HG03354 (cell line): ENCODE data around the gene RHOBTB3.

ENCODE experiments used
- ATAC-seq: cut with Tn5 transposase; IDR thresholded peaks from one replicate; pipeline ENCODE4 v1.9.1; 2021; ENCODE audit warnings: mild to moderate bottlenecking; ENCODE audit not compliant: unreplicated experiment, poor library complexity, severe bottlenecking

RHOBTB3 gene

DNA sequence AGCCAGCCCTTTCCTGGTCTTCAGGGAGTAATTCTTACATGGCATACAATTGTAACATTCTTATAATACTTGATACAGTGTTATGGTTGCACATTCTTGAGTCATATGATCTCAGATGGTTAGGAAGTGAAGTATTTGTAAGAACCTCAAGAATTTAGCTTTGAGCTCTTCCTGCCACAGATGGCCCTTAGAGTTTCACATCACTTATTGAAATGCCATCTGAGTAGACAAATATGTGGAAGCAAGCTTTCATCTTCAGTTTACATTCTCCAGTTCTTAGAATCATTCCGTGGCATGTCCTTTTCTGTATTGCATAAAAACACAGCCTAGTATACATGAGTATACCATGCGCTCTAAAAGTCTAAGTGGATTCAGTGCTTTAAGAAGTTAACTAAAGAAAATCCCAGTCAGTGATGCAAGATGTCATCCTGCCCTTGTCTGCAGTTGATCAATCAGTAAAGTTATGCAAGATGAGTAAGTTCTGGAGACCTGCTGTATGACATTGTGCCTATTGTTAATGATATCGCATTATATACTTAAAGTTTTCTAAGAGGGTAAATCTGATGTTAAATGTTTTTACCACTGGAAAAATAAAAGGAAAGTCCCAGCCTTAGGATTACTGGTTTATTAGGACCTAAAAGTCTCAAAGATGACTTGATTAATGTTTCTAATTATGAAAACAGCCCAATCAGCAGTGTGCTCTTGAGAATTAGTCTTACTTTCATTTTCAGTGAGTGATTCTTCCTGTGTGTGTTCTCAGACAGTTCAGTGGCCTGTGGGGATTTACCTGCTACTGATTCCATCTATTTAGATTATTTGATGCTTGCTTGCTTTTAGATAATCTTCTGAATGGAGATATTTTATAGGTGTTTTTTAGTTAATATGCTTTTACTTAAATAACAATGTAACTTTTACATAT lies 29.4 kb downstream of the RHOBTB3 start:
- ATAC-seq = peak; percentile 93

DNA sequence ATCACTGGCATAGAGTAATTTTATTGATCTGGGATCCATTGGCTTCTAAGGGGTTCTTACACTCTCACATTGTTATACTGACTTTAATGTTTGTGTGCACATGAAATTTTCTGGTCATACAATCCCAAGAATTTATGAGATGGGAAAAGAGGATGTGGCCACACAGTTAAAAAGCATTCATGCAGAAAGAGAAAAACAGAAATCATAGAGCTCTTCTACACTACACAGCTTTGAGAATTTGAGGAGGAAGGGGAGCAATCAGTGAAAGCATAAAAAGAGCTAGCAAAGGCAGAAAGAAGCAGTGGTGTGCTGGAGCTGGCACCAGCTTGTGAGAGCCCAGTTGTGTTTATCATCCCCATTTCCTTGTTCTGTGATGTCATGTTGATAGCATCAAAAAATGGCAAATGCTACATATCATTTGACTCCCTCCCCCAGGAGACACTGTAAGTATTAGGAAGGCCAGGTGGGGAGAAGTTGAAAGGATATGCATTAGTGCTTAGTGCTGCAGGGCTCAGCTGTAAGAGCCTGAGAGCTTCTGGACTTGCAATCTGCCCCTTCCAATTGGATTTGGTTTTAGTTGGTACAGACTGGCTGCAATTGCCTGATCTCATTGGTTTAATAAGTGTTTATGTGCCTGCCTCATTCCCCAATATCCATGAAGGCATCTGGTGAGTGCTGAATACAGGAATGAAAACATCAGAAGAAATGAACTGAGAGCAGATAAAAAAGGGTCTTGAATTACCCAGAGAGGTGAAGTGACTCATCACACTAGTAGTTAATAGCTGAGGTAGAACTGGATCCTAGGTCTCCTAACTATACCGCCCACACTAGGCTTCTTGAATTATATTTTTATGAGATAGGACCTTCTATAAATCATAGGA lies 30.9 kb downstream of the RHOBTB3 start:
- ATAC-seq = no peak

- no peak for ATAC-seq
These were observed 31.5 kb downstream of the RHOBTB3 start for GRCh38 chr5:95762652-95763041.

GRCh38 chr5:95763941-95764340 lies 32.8 kb downstream of the RHOBTB3 start:
- ATAC-seq = no peak

DNA sequence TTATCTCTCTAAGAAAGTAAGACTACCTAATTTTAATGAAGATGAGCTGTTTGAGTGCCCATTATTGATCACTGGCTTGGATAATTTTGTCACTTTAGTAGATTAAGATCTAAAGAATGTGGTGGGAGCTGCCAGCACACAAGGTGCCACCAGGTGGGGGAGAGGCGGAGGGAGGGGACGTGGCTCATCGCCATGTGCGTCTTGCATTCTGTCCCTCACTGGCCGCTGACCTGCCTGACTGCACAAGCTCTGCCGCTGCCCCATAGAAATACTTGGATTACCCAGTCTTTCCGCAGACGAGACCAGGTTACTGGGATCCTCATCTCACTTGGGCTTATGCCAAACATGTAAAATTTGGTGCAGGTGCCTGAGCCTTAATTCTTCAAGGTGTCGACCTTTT lies 37.6 kb downstream of the RHOBTB3 start:
- no peak for ATAC-seq

- no peak for ATAC-seq
These were observed 39.9 kb downstream of the RHOBTB3 start for GRCh38 chr5:95770830-95771708.

GRCh38 chr5:95771892-95772291 lies 40.8 kb downstream of the RHOBTB3 start:
- ATAC-seq = no peak

- no peak for ATAC-seq
These were observed 42.4 kb downstream of the RHOBTB3 start for GRCh38 chr5:95773335-95774059.

- ATAC-seq = no peak
These were observed 46.3 kb downstream of the RHOBTB3 start for GRCh38 chr5:95777441-95777840.

- no peak for ATAC-seq
These were observed 47.7 kb downstream of the RHOBTB3 start for GRCh38 chr5:95778713-95779436.

GRCh38 chr5:95779611-95780010 lies 48.5 kb downstream of the RHOBTB3 start:
- no peak for ATAC-seq

- peak; percentile 9 for ATAC-seq
These were observed 49.5 kb downstream of the RHOBTB3 start for GRCh38 chr5:95780597-95780996.

- peak; percentile 99 for ATAC-seq
These were observed 50.0 kb downstream of the RHOBTB3 start for GRCh38 chr5:95781101-95781583.

DNA sequence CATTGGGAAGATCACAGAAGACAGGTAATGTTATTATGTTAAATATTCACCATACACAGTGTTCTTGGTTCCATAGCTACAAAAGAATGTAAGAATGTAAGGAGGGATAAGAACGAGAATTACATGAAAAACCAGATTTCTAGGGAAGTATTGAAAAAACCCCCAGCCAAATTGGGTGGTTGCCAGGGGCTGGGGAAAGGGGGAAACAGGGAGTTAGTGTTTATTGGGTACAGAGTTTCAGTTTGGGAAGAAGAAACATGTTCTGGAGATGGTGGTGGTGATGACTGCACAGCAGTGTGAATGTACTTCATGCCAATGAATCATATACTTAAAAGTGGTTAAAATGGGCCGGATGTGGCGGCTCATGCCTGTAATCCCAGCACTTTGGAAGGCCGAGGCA lies 51.0 kb downstream of the RHOBTB3 start:
- no peak for ATAC-seq

GRCh38 chr5:95783661-95784060 lies 52.5 kb downstream of the RHOBTB3 start:
- no peak for ATAC-seq

DNA sequence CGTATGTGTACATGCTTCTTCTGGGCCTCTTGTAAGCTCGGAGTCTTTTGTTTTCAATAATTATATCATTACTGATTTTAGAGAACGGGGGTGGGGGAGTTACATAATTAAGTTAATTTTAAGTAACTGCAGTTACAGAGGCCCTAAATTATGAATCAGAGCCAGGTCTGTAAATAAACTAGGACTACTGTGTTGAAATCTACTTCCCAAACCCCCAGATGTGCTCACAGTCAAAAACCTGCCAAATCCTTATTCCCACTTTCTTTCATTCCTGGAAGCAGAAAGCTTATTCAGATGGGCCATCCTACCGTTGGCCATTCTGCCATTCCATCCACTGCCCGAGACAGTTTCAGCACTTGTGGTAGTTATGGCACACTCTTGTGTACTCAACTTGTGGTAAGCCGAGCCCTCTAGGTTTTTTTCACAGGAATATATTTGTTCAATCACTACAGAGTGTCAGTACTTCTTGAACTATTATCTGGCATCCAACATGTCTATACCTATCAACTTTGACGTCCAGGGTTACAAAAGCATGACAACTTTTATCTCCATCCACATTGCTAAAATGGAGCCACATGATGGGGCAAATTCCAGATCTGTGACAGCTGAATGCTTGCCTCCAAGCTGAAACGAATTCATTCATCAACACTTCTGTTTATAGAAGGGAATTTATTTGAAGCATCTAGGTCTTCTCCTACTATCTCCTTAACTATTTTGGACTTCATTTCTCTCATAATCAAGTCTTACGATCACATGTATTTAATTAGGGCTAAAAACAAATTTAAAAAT lies 53.6 kb downstream of the RHOBTB3 start:
- no peak for ATAC-seq

DNA sequence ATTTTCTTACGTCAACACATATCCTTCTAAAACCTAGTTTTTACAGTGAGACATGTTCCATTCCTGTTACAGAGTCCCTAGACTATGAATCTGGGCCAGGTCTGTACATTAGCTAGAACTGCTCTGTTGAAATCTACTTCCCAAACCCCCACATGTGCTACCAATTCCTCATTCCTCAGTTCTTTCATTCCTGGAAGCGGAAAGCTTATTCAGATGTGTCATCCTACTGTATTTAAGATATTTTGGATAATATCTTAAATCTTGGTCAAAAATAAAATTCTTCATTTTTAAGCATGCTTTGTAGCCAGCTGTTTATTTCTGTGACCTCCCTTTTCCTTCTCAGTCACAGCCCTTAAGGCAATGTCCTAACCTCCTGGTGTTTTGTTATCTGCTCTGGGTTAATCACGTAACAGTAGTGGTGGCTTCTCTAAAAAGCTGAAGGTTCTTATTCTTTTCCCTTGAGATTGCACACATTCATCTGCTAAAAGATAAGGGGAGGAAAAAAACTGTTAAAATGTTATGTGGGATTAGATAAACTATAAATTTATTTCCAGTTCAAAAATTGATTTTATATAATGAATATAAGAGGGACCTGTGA lies 55.8 kb downstream of the RHOBTB3 start:
- ATAC-seq = no peak
